GM12865 (cell line): ENCODE measurements around the gene LIG3.
A peak's percentile ranks its signal among the peaks of the same experiment; 100 is the strongest.

Source experiments
- DNase-seq: peaks from one replicate; pipeline ENCODE4 v3.0.0; 2010; ENCODE audit warnings: low read depth
- H3K4me3 ChIP-seq: 2 replicates; pipeline ENCODE4 v1.5.1; 2011; ENCODE audit warnings: mild to moderate bottlenecking, low read depth, low read length, control low read depth
- TF ChIP-seq, protein P1 (sequence below): IDR thresholded peaks from 2 replicates; pipeline ENCODE4 v1.5.1; 2011; ENCODE audit warnings: low read length, control low read depth, low read depth, inconsistent platforms; ENCODE audit not compliant: insufficient read depth; ENCODE audit errors: missing control alignments

Gene LIG3

DNA sequence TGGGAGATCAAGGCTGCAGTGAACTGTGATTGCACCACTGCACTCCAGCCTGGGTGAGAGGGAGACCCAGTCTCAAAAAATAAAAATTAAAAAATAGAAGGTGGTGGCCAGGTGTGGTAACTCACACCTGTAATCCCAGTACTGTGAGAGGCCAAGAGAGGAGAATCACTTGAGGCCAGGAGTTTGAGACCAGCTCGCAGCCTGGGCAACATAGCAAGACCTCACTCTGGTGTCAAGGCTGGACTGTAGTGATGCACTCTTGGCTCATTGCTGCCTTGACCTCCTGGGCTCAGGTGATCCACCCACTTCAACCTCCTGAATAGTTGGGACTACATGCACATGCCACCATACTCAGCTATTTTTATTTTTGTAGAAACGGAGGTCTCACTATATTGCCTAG lies 69.9 kb downstream of the LIG3 start:
- TF ChIP-seq, protein P1, sequence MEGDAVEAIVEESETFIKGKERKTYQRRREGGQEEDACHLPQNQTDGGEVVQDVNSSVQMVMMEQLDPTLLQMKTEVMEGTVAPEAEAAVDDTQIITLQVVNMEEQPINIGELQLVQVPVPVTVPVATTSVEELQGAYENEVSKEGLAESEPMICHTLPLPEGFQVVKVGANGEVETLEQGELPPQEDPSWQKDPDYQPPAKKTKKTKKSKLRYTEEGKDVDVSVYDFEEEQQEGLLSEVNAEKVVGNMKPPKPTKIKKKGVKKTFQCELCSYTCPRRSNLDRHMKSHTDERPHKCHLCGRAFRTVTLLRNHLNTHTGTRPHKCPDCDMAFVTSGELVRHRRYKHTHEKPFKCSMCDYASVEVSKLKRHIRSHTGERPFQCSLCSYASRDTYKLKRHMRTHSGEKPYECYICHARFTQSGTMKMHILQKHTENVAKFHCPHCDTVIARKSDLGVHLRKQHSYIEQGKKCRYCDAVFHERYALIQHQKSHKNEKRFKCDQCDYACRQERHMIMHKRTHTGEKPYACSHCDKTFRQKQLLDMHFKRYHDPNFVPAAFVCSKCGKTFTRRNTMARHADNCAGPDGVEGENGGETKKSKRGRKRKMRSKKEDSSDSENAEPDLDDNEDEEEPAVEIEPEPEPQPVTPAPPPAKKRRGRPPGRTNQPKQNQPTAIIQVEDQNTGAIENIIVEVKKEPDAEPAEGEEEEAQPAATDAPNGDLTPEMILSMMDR: no peak
- H3K4me3 ChIP-seq: no peak overlapping the region
- no peak for DNase-seq

GRCh38 chr17:35051183-35051578 lies 70.9 kb downstream of the LIG3 start:
- H3K4me3 ChIP-seq: peak overlapping the region; percentile 28
- peak; percentile 90 for DNase-seq

DNA sequence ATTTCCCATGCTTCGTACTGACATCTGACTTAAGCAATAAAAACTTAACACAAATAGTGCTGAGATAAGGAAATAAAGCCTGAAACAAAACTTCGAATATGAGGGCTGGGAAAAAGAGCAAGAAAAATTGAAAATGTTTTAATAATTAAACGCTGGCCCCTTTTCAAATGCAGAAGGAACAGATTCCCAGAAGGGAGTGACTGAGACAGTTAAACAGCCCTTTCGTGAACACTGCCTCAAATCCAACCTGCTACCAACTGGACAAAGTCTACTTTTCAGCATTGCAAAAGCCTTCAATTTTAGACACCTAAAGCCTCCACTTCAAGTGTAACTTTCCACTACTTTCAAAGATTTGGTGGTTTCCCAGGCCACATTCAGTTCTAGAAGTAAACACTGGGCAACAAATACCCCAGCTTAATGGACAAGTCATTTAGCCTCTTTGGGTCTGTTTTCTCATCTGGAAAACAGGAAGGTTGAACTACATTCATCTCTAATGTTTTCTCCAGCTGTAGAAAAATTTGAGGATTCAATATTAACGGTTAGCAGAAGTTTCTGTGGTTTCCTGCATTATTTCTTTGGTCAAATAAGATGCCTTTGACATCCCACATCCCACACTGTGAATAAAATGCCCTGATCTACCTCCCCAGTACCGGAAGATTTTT lies 71.4 kb downstream of the LIG3 start:
- peak; percentile 71 for DNase-seq
- TF ChIP-seq, protein P1: no peak
- peak overlapping the region; percentile 28 for H3K4me3 ChIP-seq

More at GRCh38 chr17:35051183-35051578, 70.9 kb downstream of the LIG3 start:
- TF ChIP-seq, protein P1: no peak

DNA sequence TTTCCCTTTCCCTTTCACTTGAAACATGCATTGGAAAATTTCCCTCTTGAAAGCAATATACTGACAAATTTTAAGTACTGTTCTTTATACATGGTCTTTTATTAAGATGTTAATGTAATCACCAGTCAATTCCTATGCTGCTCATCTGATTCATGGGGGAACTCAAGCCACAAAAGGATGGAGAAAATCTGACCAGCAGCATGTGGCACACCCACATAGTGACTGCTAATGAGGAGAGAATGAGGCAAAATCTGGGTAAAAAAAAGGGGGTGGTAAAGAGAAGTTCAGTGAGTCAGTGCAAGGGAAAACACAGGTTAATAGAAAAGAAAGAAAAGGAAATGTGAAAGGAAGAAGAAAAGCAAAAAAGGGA lies 71.9 kb downstream of the LIG3 start:
- H3K4me3 ChIP-seq: peak overlapping the region; percentile 28
- TF ChIP-seq, protein P1: no peak
- peak; percentile 19 for DNase-seq

DNA sequence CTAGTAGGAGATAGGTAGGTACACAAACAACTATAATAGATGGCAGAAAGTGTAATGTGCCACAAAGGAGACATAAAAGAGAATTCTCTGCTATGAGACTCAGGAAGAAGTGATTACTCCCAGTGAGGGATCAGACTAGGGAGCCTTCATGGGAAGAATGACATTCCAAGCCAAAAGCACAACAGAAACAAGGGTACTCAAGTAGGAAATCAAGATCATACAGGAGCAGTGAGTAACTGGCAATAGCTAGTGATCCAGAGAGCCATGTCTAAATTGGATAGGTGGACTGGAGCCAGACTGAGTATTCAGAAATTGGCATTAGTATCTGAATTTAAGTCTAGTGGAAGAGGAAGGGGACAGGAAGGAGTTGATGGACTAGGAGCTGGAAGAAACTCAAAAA lies 72.5 kb downstream of the LIG3 start:
- H3K4me3 ChIP-seq: no peak overlapping the region
- TF ChIP-seq, protein P1: no peak
- no peak for DNase-seq

DNA sequence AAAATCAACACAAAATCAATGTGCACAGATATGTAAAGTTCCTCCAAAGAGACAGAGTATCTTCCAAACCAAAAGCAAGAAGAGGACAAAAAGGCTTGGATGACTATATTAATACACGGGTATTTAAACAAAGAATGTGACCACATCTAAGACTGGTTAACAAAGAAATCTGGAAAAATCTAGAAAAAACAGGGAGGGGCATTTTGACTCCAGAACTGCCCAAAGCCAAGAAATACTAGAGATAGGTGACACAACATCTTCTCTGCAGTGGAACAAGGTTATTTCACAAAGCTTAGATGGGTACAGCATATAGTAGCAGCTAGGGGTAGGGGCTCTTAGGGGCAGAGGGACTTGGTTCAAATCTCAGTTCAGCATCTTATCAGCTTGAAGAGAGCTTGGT lies 72.9 kb downstream of the LIG3 start:
- no peak overlapping the region for H3K4me3 ChIP-seq
- no peak for DNase-seq
- TF ChIP-seq, protein P1: no peak

- TF ChIP-seq, protein P1: no peak
- no peak for DNase-seq
- no peak overlapping the region for H3K4me3 ChIP-seq
These were observed 75.7 kb downstream of the LIG3 start for GRCh38 chr17:35056013-35056412.
